Heart right ventricle (tissue), 16 donors: Measurements from ENCODE around the gene ACOXL. TPM values are rescaled to one million over a fixed set of nuclear protein-coding genes. Genes with fewer than 3 reads are reported as not detected.

ENCODE experiments used
- ATAC-seq, 8 donors: fragments of 200-7000 bp; cut with Tn5 transposase; one replicate each; pipeline ENCODE4 v1.9.1; 2020; ENCODE audit warnings: mild to moderate bottlenecking in 8 of 8, moderate library complexity in 8 of 8, moderate number of reproducible peaks in 1 of 8
- DNase-seq, 2 donors: peaks; one replicate each; pipeline ENCODE4 v3.0.0-alpha.2; 2020
- H3K27ac ChIP-seq, 10 donors: fragments of 200-600 bp; sonication (generic) in 2 of 10; one replicate each; pipeline versions ENCODE4 v1.5.0 to v1.8.0; 2020 to 2022; ENCODE audit warnings: mild to moderate bottlenecking in 3 of 10
- H3K27me3 ChIP-seq, 7 donors: fragments of 200-600 bp; one replicate each; pipeline ENCODE4 v1.8.0; 2021 to 2022; ENCODE audit warnings: mild to moderate bottlenecking in 2 of 7
- H3K36me3 ChIP-seq, 9 donors: fragments of 200-600 bp; sonication (generic) in 1 of 9; one replicate each; pipeline versions ENCODE4 v1.5.0 to v1.8.0; 2020 to 2022; ENCODE audit warnings: mild to moderate bottlenecking in 2 of 9
- H3K4me1 ChIP-seq, 9 donors: fragments of 200-600 bp; sonication (generic) in 1 of 9; one replicate each; pipeline versions ENCODE4 v1.5.0 to v1.8.0; 2020 to 2022; ENCODE audit warnings: mild to moderate bottlenecking in 4 of 9
- H3K4me3 ChIP-seq, 10 donors: fragments of 200-600 bp; sonication (generic) in 2 of 10; one replicate each; pipeline versions ENCODE4 v1.5.0 to v1.8.0; 2020 to 2022; ENCODE audit warnings: mild to moderate bottlenecking in 7 of 10, moderate library complexity in 2 of 10
- H3K9me3 ChIP-seq, 11 donors: fragments of 200-600 bp in 10 of 11; sonication (generic) in 2 of 11; one replicate each; pipeline versions ENCODE4 v1.5.0 to v1.8.0; 2013 to 2022; ENCODE audit warnings: mild to moderate bottlenecking in 2 of 11, control low read depth in 1 of 11, moderate library complexity in 1 of 11
- WGBS, 2 donors: extraction: QIAGEN DNeasy Blood & Tissue Kit; methylation state at CpG; one replicate each; pipeline ENCODE4 v1.1.7; 2013; ENCODE audit warnings: inconsistent platforms in 1 of 2; 5-methylcytosine and 5-hydroxymethylcytosine counted together
- intact Hi-C, 10 donors: fragments of 100-400 bp; cut with DNase I; formaldehyde crosslinking; loops; one replicate each; pipeline versions ENCODE4 v1.11.1 to v1.14.2; 2022
- polyA plus RNA-seq, 2 donors: library from polyadenylated mRNA; stranded (reverse); fragments of 200-250 nt; gene quantifications; one replicate each; pipeline ENCODE4 v1.2.3, GENCODE V29; 2013
- total RNA-seq, 10 donors: library from RNA; stranded (reverse); fragmentation: NEBNext Ultra II Directional in 3 of 10; extraction: Animal tissue kit (Norgen Biotek cat#: 25700) in 3 of 10; gene quantifications; one replicate each; pipeline versions ENCODE4 v1.2.1 to v1.2.4, GENCODE V29; 2021 to 2023
- TF ChIP-seq, protein P1 (sequence below), 9 donors: fragments of 200-600 bp; sonication (generic) in 2 of 9; IDR thresholded peaks; one replicate each; pipeline versions ENCODE4 v1.5.0 to v1.8.0; 2021 to 2022; ENCODE audit warnings: antibody characterized with exemption in 9 of 9, mild to moderate bottlenecking in 5 of 9, moderate library complexity in 1 of 9
- donor health status: Arrhythmogenic right ventricular cardiomyopathy.
- donor health status: ischemic (EF 13 %, LVEDD 7.1; RV severe dilation, severe dysfunction).
- donor health status: healthy with polysubstance abuse.
- donor health status: DM: no; HTN: yes; CAD: no.
- donor health status: DM: no; HTN: no; CAD: no.
- donor health status: ischemic (EF 25% LVEDD 6.9; RV normal size, moderate dysfunction).
- donor health status: ischemic (EF 25% LVEDD 5.7; RV mildly dilated, moderate dysfunction).
- donor health status: healthy.
- donor health status: DM: yes; HTN: yes; CAD: no.
- donor health status: Ischemic cardiomyopathy.
- donor health status: ischemic (EF 35%, LVEDD 5.7; RV mildly dilated, moderate dysfunction).
- donor health status: nonischemic (EF 11% LVEDD 7.7; RV severe dilation, severe dysfunction).
- donor health status: DM: yes; HTN: yes; CAD: no.
- donor health status: PGD.
- donor health status: ischemic (EF 29% LVEDD 5.4; RV normal size, mild dysfunction).
- donor health status: nonischemic (EF 23%, LVEDD 6.1; RV moderate dilation, normal function).

ACOXL gene
- total and polyA plus RNA-seq, 12 donors, result not detected

DNA sequence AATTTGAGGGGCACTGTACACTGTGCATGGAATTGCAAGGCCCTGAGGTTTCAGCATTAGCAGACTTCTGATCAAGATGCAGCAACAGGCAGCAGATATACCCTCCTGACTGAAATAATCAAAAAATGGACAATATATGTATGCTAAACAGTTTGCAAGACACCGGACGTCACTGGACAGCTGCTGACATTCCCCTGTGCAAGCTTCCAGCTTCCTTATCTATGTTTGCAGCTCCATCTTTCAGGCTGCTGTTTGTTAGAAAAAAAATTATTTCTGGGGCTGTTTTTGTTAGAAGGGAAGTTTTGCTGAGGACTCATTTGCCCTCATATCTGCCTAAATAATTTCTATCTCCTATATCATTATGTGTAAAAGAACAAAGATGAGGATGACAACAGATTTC lies 208.9 kb downstream of the ACOXL start:
- 28 to 45% methylated on average over 2 of the region's 2 CpGs for WGBS, 2 donors
- no peak for DNase-seq
- H3K9me3 ChIP-seq, result no peaks in the 10 kb centered on the region
- no peak overlapping the region for H3K4me3 ChIP-seq
- TF ChIP-seq, protein P1, sequence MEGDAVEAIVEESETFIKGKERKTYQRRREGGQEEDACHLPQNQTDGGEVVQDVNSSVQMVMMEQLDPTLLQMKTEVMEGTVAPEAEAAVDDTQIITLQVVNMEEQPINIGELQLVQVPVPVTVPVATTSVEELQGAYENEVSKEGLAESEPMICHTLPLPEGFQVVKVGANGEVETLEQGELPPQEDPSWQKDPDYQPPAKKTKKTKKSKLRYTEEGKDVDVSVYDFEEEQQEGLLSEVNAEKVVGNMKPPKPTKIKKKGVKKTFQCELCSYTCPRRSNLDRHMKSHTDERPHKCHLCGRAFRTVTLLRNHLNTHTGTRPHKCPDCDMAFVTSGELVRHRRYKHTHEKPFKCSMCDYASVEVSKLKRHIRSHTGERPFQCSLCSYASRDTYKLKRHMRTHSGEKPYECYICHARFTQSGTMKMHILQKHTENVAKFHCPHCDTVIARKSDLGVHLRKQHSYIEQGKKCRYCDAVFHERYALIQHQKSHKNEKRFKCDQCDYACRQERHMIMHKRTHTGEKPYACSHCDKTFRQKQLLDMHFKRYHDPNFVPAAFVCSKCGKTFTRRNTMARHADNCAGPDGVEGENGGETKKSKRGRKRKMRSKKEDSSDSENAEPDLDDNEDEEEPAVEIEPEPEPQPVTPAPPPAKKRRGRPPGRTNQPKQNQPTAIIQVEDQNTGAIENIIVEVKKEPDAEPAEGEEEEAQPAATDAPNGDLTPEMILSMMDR (IDR thresholded peaks at IDR 0.05), result no peak
- no peaks in the 10 kb centered on the region for H3K4me1 ChIP-seq
- peaks cover 0 to 10% (median 0%) of the 10 kb centered on the region in 7 donors for H3K27me3 ChIP-seq
- H3K36me3 ChIP-seq, result no peaks in the 10 kb centered on the region
- H3K27ac ChIP-seq, result no peak overlapping the region
- no peak for ATAC-seq
- intact Hi-C loops, result no loop called here

DNA sequence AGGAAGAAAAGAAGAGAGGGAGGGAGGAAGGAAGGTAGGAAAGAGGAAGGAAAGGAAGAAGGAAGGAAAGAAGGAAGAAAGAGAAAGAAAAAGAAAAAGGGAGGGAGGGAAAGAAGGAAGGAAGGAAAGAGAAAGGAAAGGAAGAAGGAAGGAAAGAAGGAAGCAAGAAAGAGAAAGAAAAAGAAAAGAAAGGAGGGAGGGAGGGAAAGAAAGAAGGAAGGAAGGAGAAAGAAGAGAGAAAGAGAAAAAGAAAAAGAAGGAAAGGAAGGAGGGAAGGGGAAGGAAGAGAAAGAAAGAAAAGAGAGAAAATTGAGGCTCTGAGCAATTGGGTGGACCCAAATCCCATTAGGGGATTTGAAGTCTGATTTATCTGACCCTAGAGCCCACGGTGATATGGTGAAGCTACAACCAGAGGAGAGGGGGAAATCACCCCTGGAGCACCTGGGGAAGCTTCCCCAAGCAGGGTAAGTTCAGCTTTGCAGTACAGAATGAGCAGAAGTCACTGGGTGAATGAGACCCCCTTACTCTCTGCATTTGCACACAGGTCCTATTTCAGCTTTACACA lies 210.8 kb downstream of the ACOXL start:
- no peaks in the 10 kb centered on the region for H3K36me3 ChIP-seq
- no peak overlapping the region for H3K4me3 ChIP-seq
- ATAC-seq (no peak), DNase-seq (no peak)
- intact Hi-C loops, result no loop called here
- H3K27ac ChIP-seq, result no peak overlapping the region
- WGBS, 2 donors, result 59 to 83% methylated on average over 1 of the region's 1 CpG
- H3K4me1 ChIP-seq, result peaks cover 0 to 16% (median 0%) of the 10 kb centered on the region in 9 donors
- no peaks in the 10 kb centered on the region for H3K9me3 ChIP-seq
- H3K27me3 ChIP-seq, result peaks cover 0 to 2% (median 0%) of the 10 kb centered on the region in 7 donors
- TF ChIP-seq, protein P1 (IDR thresholded peaks at IDR 0.05), result no peak

DNA sequence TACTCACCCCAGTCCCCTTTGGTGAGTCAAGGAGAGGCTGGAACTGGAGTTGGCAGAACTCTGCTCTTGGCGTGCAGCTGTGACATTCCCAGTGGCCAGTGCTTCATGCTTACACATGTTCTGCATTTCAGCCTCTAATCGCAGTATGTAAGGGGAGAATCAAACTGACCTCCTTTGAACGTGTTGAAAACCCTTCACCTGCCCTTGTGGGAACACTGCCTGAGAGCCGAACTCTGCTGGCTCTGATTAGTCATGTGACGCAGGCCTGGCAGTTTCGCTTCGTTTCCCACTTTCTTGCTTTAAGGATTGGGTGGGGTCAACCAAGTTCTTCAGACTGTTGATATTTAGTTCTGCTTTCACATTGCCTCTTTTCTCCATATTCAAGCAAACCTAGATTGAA lies 214.5 kb downstream of the ACOXL start:
- WGBS, 2 donors, result 32 to 45% methylated on average over 7 of the region's 7 CpGs
- Histone ChIP-seq H3K4me3 (no peak overlapping the region), H3K27ac (no peak overlapping the region), H3K27me3 (no peaks in the 10 kb centered on the region), H3K4me1 (peaks cover 0 to 19% (median 4%) of the 10 kb centered on the region in 9 donors), H3K36me3 (no peaks in the 10 kb centered on the region), H3K9me3 (no peaks in the 10 kb centered on the region)
- TF ChIP-seq, protein P1 (IDR thresholded peaks at IDR 0.05), result no peak
- ATAC-seq (peak; percentile 28 to 74 (median 50)), DNase-seq (peak in 1 of 2 donors; percentile 17)
- intact Hi-C loops, result no loop called here

DNA sequence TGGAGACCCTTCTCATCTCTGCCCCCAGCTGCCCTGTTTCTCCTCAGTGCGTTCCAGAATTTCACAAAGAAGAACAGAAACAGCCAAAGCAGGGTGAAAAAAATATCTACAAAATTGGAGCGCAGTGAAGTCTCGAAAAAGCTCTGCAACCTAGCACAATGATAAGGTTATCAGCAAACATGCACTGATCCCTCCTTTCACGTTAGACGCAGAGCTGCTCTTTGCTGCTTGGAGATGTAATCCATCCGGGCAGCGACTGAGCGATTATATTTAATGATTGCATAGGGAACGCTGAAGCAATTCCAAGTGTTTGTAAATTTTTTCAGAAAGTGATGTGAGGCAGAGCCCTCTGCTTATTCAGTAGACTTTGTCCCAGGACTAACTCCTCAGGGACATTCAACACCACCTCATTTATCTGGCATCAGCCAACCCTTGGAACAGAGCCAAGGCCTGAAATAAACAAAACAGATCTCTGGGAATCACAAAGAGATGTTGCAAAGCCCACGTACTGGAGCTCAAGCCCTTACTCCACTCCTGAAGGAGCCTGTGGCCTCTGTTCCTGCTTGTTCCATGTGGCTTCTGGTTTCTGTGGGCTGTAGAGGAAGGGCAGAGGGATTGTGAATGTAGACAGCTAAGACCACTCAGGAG lies 215.8 kb downstream of the ACOXL start:
- no peaks in the 10 kb centered on the region for H3K36me3 ChIP-seq
- WGBS, 2 donors, result 21 to 22% methylated on average over 10 of the region's 10 CpGs
- ATAC-seq, result peak in 4 of 8 donors; percentile 28 to 59 (median 47)
- no peak for DNase-seq
- H3K4me3 ChIP-seq, result no peak overlapping the region
- H3K27me3 ChIP-seq, result no peaks in the 10 kb centered on the region
- TF ChIP-seq, protein P1 (IDR thresholded peaks at IDR 0.05), result no peak
- no peaks in the 10 kb centered on the region for H3K9me3 ChIP-seq
- no peak overlapping the region for H3K27ac ChIP-seq
- peaks cover 0 to 19% (median 4%) of the 10 kb centered on the region in 9 donors for H3K4me1 ChIP-seq
- intact Hi-C loops, result no loop called here
